Astrocyte (in vitro differentiated cells and primary cell): ENCODE results near the gene ZDHHC11. TPM values are rescaled to one million over a fixed set of nuclear protein-coding genes. Genes with fewer than 3 reads are reported as not detected.
"Not testable (repeated sequence)": the region's sequence is repeated elsewhere in the genome, so short reads cannot be mapped to it uniquely, and the experiment has no call there.

Experiments used
- DNase-seq: peaks from one replicate; pipeline ENCODE4 v3.0.0-alpha.2; 2010; ENCODE audit warnings: low read depth
- FAIRE-seq: peaks from 2 replicates; lab custom pipeline; 2011; peaks lifted over from hg19 to GRCh38; lab: Jason Lieb, UNC
- H2AFZ ChIP-seq: 2 replicates; pipeline ENCODE4 v1.6.0; 2012; ENCODE audit warnings: low read depth, low read length, inconsistent platforms
- H3K27ac ChIP-seq: 2 replicates; pipeline ENCODE4 v1.5.1; 2011; ENCODE audit warnings: low read depth, low read length, inconsistent platforms
- H3K27me3 ChIP-seq: 2 replicates; pipeline ENCODE4 v1.6.0; 2011; ENCODE audit warnings: low read length, inconsistent platforms; ENCODE audit not compliant: insufficient read depth
- H3K36me3 ChIP-seq: 2 replicates; pipeline ENCODE4 v1.5.1; 2011; ENCODE audit warnings: low read length, inconsistent platforms; ENCODE audit not compliant: insufficient read depth
- H3K4me1 ChIP-seq: 2 replicates; pipeline ENCODE4 v1.5.1; 2011; ENCODE audit warnings: low read length, inconsistent platforms; ENCODE audit not compliant: insufficient read depth
- H3K4me2 ChIP-seq: 2 replicates; pipeline ENCODE4 v1.6.0; 2012; ENCODE audit warnings: low read length, inconsistent platforms
- H3K4me3 ChIP-seq: 2 replicates; pipeline ENCODE4 v1.5.1; 2011; ENCODE audit warnings: low read depth, mild to moderate bottlenecking, low read length, inconsistent platforms; ENCODE audit not compliant: insufficient read depth
- H3K79me2 ChIP-seq: 2 replicates; pipeline ENCODE4 v1.6.0; 2012; ENCODE audit warnings: mild to moderate bottlenecking, low read length, inconsistent platforms; ENCODE audit not compliant: insufficient read depth
- H3K9ac ChIP-seq: 2 replicates; pipeline ENCODE4 v1.6.0; 2012; ENCODE audit warnings: mild to moderate bottlenecking, low read length, inconsistent platforms
- H3K9me3 ChIP-seq: 2 replicates; pipeline ENCODE4 v1.5.1; 2012; ENCODE audit warnings: low read depth, mild to moderate bottlenecking, low read length, inconsistent platforms; ENCODE audit not compliant: insufficient read depth
- H4K20me1 ChIP-seq: 2 replicates; pipeline ENCODE4 v1.6.0; 2012; ENCODE audit warnings: low read length, inconsistent platforms; ENCODE audit not compliant: insufficient read depth
- H3K27ac Mint-ChIP-seq: one replicate; pipeline ENCODE4 v1.8.0; 2021; ENCODE audit warnings: mild to moderate bottlenecking, mixed read lengths; ENCODE audit not compliant: unreplicated experiment
- H3K27me3 Mint-ChIP-seq: one replicate; pipeline ENCODE4 v1.8.0; 2021; ENCODE audit warnings: low read depth, mixed read lengths; ENCODE audit not compliant: unreplicated experiment
- H3K36me3 Mint-ChIP-seq: one replicate; pipeline ENCODE4 v1.8.0; 2021; ENCODE audit warnings: low read depth, mixed read lengths; ENCODE audit not compliant: unreplicated experiment
- H3K4me1 Mint-ChIP-seq: one replicate; pipeline ENCODE4 v1.8.0; 2021; ENCODE audit warnings: low read depth, mixed read lengths; ENCODE audit not compliant: unreplicated experiment
- H3K4me3 Mint-ChIP-seq: one replicate; pipeline ENCODE4 v1.8.0; 2021; ENCODE audit warnings: mild to moderate bottlenecking, moderate library complexity, mixed read lengths; ENCODE audit not compliant: unreplicated experiment
- H3K9me3 Mint-ChIP-seq: one replicate; pipeline ENCODE4 v1.8.0; 2021; ENCODE audit warnings: mild to moderate bottlenecking, mixed read lengths; ENCODE audit not compliant: unreplicated experiment
- EZH2 ChIP-seq: IDR thresholded peaks from 2 replicates; pipeline ENCODE4 v1.6.1; 2012; ENCODE audit warnings: mild to moderate bottlenecking, low read length, inconsistent platforms; ENCODE audit not compliant: insufficient read depth
- total RNA-seq: library from RNA; stranded (reverse); gene quantifications from 2 replicates; pipeline ENCODE4 v1.2.1, GENCODE V29; 2021
- TF ChIP-seq, protein P1 (sequence below): IDR thresholded peaks from 2 replicates; pipeline ENCODE4 v1.5.1; 2011; ENCODE audit warnings: low read depth, mild to moderate bottlenecking, inconsistent platforms, low read length, moderate library complexity; ENCODE audit not compliant: insufficient read depth

Gene ZDHHC11
- total RNA-seq, 1 donor from 2014 or later: 15.9 TPM

DNA sequence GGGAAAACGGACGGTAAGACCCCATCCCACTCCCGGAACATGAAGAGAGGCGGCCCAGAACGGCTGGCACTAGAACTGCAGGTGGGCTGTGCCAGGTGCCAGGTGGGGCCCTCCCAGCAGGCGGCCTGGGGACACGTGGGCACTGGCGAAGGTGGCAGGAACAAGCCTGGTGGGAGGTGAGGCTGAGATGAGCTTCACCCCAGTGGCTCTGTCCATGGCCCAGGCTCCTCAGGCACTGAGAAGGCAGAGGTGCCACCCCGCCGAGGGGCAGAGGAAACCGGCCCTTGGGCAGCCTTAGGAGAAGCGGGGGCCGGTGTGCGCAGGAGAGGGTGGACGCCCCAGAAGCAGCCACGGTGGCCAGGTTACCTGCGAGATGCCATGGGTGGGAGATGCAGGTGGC, 70.2 kb downstream of the ZDHHC11 start:
- H3K4me1 ChIP-seq, H3K27ac ChIP-seq, H3K36me3 Mint-ChIP-seq, H3K27me3 Mint-ChIP-seq, H3K9me3 Mint-ChIP-seq, H3K9me3 ChIP-seq, H3K4me1 Mint-ChIP-seq, H3K4me3 Mint-ChIP-seq, DNase-seq, H3K79me2 ChIP-seq, FAIRE-seq, H3K9ac ChIP-seq, H3K4me2 ChIP-seq, H3K4me3 ChIP-seq, H3K27ac Mint-ChIP-seq, H3K36me3 ChIP-seq, H4K20me1 ChIP-seq, H2AFZ ChIP-seq, H3K27me3 ChIP-seq: not testable (repeated sequence)

DNA sequence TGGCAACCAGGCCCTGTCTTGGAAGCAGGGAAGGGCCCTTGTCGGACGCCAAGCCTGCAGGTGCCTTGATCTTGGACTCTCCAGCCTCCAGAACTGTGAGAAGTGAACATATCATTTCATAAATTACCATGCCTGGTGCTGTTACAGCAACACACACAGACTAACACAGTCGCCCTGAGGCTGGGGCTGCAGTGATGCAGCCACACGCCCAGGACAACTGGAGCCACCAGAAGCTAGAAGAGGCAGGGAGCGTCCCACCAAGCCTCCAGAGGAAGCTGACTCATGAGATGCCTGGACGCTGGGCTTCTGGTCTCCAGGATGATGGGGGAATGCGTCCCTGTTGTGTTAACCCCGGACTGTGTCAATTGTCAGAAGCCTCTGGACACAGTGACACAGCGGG, 71.8 kb downstream of the ZDHHC11 start:
- H3K27ac ChIP-seq, H3K4me3 Mint-ChIP-seq, H3K4me2 ChIP-seq, H3K36me3 ChIP-seq, H3K27me3 ChIP-seq, H3K9ac ChIP-seq, H3K4me1 ChIP-seq, H3K4me1 Mint-ChIP-seq, H3K36me3 Mint-ChIP-seq, H3K27ac Mint-ChIP-seq, H3K79me2 ChIP-seq, H3K9me3 Mint-ChIP-seq, DNase-seq, H3K9me3 ChIP-seq, H4K20me1 ChIP-seq, FAIRE-seq, H3K4me3 ChIP-seq, H2AFZ ChIP-seq: not testable (repeated sequence)
- H3K27me3 Mint-ChIP-seq: peaks cover 11% of the 10 kb centered on the region

DNA sequence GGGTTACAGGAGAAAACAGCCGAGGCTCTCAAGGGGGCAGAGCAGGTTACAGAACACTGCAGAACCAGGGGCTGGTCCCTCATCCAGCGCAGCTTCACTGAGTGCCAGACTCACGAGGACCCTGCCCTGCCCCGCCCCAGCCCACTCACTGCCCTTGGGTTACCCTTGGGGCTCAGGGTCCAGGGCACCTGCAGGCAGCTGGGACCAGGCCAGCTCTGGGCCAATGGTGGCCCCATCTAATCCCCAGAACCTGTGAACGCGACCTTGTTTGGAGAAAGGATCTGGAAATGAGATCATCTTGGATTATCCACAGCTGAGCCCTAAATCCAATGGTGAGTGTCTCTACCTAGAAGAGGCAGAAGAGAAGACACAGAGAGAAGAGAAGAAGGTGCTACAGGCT, 72.4 kb downstream of the ZDHHC11 start:
- not testable (repeated sequence) for H3K4me1 ChIP-seq, H3K4me3 Mint-ChIP-seq, DNase-seq, H3K79me2 ChIP-seq, H3K27ac Mint-ChIP-seq, H3K36me3 Mint-ChIP-seq, H4K20me1 ChIP-seq, H3K4me2 ChIP-seq, H3K4me1 Mint-ChIP-seq, H3K9me3 Mint-ChIP-seq, H3K9ac ChIP-seq, H3K4me3 ChIP-seq, H3K36me3 ChIP-seq, H3K9me3 ChIP-seq, FAIRE-seq, H2AFZ ChIP-seq, H3K27ac ChIP-seq, H3K27me3 ChIP-seq
- peaks cover 11% of the 10 kb centered on the region for H3K27me3 Mint-ChIP-seq

DNA sequence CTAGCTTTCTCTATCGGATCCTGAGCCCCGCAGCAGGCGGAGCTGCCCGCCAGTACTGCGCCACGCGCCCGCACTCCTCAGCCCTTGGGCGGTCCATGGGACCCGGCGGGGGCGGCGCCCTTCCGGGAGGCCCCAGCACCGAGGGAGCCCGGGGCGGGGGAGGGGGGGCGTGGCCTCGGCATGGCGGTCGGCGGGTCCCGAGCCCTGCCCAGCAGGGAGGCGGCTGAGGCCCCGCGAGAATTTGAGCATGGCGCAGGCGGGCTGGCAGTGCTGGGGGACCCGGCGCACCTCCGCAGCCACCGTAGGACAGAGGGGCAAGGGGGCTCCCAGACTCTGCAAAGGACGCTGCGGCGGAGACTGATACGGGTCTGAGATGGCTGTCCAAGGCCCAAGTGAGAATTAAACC, 73.0 kb downstream of the ZDHHC11 start:
- H3K36me3 Mint-ChIP-seq: peaks cover 2% of the 10 kb centered on the region
- Histone ChIP-seq H3K9ac (no peak overlapping the region), H4K20me1 (no peaks in the 10 kb centered on the region), H3K79me2 (no peaks in the 10 kb centered on the region), H3K4me2 (no peak overlapping the region), H3K4me3 (no peak overlapping the region), H3K36me3 (no peaks in the 10 kb centered on the region), H3K9me3 (no peaks in the 10 kb centered on the region), H3K4me1 (no peaks in the 10 kb centered on the region), H3K27ac (no peak overlapping the region), H3K27me3 (peaks cover 6% of the 10 kb centered on the region), H2AFZ (no peak overlapping the region)
- H3K27ac Mint-ChIP-seq: no peak overlapping the region
- FAIRE-seq (no peak), DNase-seq (no peak)
- H3K4me3 Mint-ChIP-seq: no peak overlapping the region
- peaks cover 17% of the 10 kb centered on the region for H3K27me3 Mint-ChIP-seq
- TF ChIP-seq, protein P1, sequence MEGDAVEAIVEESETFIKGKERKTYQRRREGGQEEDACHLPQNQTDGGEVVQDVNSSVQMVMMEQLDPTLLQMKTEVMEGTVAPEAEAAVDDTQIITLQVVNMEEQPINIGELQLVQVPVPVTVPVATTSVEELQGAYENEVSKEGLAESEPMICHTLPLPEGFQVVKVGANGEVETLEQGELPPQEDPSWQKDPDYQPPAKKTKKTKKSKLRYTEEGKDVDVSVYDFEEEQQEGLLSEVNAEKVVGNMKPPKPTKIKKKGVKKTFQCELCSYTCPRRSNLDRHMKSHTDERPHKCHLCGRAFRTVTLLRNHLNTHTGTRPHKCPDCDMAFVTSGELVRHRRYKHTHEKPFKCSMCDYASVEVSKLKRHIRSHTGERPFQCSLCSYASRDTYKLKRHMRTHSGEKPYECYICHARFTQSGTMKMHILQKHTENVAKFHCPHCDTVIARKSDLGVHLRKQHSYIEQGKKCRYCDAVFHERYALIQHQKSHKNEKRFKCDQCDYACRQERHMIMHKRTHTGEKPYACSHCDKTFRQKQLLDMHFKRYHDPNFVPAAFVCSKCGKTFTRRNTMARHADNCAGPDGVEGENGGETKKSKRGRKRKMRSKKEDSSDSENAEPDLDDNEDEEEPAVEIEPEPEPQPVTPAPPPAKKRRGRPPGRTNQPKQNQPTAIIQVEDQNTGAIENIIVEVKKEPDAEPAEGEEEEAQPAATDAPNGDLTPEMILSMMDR: no peak
- TF ChIP-seq EZH2: no peak
- H3K4me1 Mint-ChIP-seq: no peaks in the 10 kb centered on the region
- peaks cover 5% of the 10 kb centered on the region for H3K9me3 Mint-ChIP-seq
